Fibroblast of upper back skin (primary cell): Measurements from ENCODE around the gene DGCR2.
A peak's percentile ranks its signal among the peaks of the same experiment; 100 is the strongest.
"Not testable (repeated sequence)": the region's sequence is repeated elsewhere in the genome, so short reads cannot be mapped to it uniquely, and the experiment has no call there.

Source experiments
- DNase-seq: peaks from one replicate; pipeline ENCODE4 v3.0.0-alpha.2; 2013

DGCR2 gene

GRCh38 chr22:19122143-19122751 is at the start of gene DGCR2:
TSS of gene DGCR2 (minus strand) at chr22:19122412. CDS start at chr22:19122206, 206 bp downstream.
- peak; percentile 96 for DNase-seq

GRCh38 chr22:19169947-19170318 is 47.7 kb upstream of the DGCR2 start:
- no peak for DNase-seq

GRCh38 chr22:19169002-19169946 is 47.1 kb upstream of the DGCR2 start:
- no peak for DNase-seq

- no peak for DNase-seq
These were observed 46.1 kb upstream of the DGCR2 start for GRCh38 chr22:19168088-19168890.

GRCh38 chr22:19167106-19167869 is 45.1 kb upstream of the DGCR2 start:
- DNase-seq, result no peak

- no peak for DNase-seq
These were observed 44.2 kb upstream of the DGCR2 start for GRCh38 chr22:19166421-19166820.

GRCh38 chr22:19164425-19164824 is 42.2 kb upstream of the DGCR2 start:
- DNase-seq, result no peak

- DNase-seq, result not testable (repeated sequence)
These were observed 36.4 kb upstream of the DGCR2 start for GRCh38 chr22:19158649-19159048.

GRCh38 chr22:19156109-19156508 is 33.9 kb upstream of the DGCR2 start:
- DNase-seq, result not testable (repeated sequence)

GRCh38 chr22:19152942-19153883 is 31.0 kb upstream of the DGCR2 start:
- DNase-seq, result no peak

- DNase-seq, result no peak
These were observed 29.3 kb upstream of the DGCR2 start for GRCh38 chr22:19151329-19152191.

GRCh38 chr22:19150482-19151328 is 28.5 kb upstream of the DGCR2 start:
- DNase-seq, result no peak

- DNase-seq, result no peak
These were observed 27.8 kb upstream of the DGCR2 start, which contains the start of gene GSC2 for GRCh38 chr22:19149991-19150390. TSS of gene GSC2 (minus strand) at chr22:19150292. CDS start at chr22:19150283, 9 bp downstream.

- no peak for DNase-seq
These were observed 27.1 kb upstream of the DGCR2 start for GRCh38 chr22:19149047-19149883.

GRCh38 chr22:19148417-19149046 is 26.3 kb upstream of the DGCR2 start:
- DNase-seq, result no peak

- DNase-seq, result no peak
These were observed 25.1 kb upstream of the DGCR2 start for GRCh38 chr22:19147195-19147780.

- DNase-seq, result no peak
These were observed 24.2 kb upstream of the DGCR2 start for GRCh38 chr22:19146215-19146968.
